GM12873 (cell line): Measurements from ENCODE around the gene ITGBL1.

Source experiments
- TF ChIP-seq, protein P1 (sequence below): IDR thresholded peaks from 2 replicates; pipeline ENCODE4 v1.5.1; 2012; ENCODE audit warnings: low read depth, mild to moderate bottlenecking, moderate library complexity, low read length, control low read depth; ENCODE audit not compliant: insufficient read depth; ENCODE audit errors: missing control alignments

ITGBL1 gene

GRCh38 chr13:101618440-101619187, 166.1 kb downstream of the ITGBL1 start:
- TF ChIP-seq, protein P1, sequence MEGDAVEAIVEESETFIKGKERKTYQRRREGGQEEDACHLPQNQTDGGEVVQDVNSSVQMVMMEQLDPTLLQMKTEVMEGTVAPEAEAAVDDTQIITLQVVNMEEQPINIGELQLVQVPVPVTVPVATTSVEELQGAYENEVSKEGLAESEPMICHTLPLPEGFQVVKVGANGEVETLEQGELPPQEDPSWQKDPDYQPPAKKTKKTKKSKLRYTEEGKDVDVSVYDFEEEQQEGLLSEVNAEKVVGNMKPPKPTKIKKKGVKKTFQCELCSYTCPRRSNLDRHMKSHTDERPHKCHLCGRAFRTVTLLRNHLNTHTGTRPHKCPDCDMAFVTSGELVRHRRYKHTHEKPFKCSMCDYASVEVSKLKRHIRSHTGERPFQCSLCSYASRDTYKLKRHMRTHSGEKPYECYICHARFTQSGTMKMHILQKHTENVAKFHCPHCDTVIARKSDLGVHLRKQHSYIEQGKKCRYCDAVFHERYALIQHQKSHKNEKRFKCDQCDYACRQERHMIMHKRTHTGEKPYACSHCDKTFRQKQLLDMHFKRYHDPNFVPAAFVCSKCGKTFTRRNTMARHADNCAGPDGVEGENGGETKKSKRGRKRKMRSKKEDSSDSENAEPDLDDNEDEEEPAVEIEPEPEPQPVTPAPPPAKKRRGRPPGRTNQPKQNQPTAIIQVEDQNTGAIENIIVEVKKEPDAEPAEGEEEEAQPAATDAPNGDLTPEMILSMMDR = no peak

DNA sequence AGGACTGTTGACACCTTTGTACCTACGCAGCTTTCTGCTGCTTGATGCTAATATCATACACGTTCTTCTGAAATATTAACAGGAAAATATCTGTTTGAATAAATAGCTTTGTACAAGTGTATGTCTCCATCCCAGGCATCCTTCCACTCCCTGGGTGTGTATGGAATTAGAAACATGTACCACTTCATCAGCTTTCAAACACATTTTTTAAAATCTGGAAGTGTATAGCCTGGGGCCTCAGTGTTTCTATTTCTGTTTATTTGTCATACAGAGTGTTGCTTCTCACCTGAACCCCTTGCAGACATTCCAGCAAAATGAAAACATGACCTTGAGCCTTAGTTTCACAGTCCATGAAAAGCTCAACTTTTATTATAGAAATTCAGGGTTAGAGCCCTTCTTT, 168.6 kb downstream of the ITGBL1 start:
- TF ChIP-seq, protein P1 = no peak

DNA sequence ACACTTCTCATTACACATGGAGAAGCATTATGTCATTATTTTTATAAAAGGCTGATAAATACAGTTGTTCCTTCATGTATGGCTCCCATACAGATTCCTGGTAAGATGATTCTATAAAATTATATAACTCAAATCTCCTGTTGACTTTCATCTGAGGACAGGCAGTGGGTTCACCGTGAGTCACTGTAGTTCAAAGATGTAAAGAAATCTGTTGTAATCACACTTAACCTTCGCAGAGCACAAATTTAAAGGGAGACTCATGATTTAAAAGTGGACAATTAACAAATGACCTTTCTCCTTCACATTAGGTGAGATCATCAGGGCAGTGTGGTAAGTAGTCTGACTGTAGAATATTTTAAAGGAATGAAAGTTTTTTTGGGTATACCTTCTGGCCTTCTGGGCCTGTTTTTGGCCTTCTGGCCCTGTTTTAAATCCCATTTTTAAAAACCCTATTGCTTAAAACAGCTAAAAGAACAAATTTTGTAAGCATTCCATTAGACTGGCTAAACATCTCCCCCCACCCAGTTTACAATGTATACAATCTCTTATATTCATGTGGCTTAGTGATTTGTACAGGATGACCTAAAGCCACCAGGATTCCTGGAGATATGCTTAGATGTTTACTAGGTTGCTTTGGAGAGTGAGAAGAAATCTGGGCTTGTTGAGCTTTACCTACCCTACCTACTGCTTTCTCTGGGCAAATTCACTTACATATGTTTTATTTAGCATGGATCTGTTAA, 171.2 kb downstream of the ITGBL1 start:
- TF ChIP-seq, protein P1 = no peak

DNA sequence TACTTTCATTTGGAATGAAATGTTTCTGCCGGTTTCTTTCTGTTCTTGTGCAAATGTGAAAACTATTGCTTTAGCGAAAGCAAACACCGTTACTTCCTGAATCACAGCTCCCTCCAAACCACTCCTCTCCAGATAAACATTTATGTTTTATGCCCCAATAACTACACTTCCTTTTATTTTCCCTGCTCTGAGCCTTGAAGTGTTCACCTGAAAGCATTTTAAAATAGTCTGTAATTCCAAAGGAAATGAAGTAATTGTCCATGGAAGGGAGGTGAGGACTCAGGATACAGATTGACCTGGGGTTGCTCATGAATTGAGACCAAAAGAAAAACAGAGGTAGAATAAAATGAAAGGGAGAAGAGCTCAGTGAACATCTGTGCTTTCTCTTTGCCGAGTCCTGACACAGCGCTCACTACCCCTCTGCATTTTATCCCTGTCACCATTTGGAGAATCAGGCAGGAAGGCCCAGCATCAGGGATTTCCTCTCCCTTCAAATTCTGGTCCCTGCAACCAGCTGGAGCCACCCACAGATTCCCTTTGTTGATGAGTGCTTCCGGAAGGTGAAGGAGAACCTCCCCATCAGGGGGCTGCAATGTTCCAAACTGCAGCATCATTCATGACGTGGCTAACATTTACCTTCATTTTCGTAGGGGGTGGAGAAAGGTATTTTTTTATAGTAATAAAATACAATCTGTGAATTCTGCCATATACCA, 171.9 kb downstream of the ITGBL1 start:
- TF ChIP-seq, protein P1 = no peak

GRCh38 chr13:101624981-101625380, 172.5 kb downstream of the ITGBL1 start:
- TF ChIP-seq, protein P1 = no peak

DNA sequence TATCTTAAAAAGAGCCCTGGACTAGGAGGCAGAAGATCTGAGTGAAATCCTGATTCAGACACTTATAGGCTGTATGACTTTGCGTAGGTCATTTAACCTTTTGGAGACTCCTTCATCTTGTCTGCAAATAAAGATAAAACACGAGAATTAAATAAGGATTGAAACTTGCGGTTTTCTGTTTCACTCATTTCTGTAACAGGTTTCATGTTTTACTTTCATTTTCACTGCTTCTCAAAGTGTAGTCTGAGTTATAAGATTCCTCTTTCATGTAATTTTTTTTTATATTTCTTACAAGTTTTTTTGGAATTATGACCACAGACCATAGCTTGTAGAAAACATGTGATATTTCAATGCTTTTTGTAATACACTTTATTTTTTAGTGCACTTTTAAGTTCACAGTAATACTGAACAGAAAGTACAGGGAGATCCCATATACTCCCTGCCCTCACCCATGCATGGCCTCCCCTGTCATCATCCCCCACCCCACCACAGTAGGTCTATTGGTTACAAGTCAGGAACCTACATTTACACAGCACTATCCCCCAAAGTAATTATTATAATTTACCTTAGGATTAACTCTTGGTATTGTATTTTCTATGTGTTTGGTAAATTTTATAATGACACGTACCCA, 174.6 kb downstream of the ITGBL1 start:
- TF ChIP-seq, protein P1 = no peak
